NT2/D1 (cell line): ENCODE data around the gene CYTH3.

Experiments used
- YY1 ChIP-seq: IDR thresholded peaks from 2 replicates; pipeline ENCODE4 v1.6.1; 2011; ENCODE audit not compliant: insufficient read length, insufficient read depth
- ZNF274 ChIP-seq: IDR thresholded peaks from 2 replicates; pipeline ENCODE4 v1.6.1; 2011; ENCODE audit warnings: mild to moderate bottlenecking, low read depth, low read length

DNA sequence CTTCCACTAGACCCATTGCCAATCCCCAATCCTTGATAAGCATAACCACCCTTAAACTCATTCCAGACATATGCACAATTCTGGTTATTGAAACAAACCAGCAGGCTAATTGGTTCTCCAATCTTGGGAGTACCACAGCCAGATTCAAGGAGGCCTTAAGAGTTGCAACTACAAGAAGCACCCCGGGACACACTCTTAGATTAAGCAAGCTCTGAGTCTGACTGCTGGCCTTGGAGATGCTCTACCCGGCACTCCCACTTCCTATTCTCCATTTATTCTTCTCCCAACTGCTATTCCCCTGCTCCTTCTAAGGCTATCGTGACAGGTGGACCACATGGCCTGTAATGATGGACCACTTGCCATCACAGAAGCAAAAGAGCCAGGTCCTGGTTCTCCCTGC lies 40.3 kb downstream of the CYTH3 start:
- TF ChIP-seq ZNF274 (no peak), YY1 (no peak)
